K562 (cell line): Measurements from ENCODE around the gene MAPT.

Source experiments
- CTBP1 ChIP-seq: fragments of 450-650 bp; IDR thresholded peaks from 2 replicates; pipeline ENCODE4 v1.6.1; 2016; ENCODE audit warnings: borderline replicate concordance
- FOXK2 ChIP-seq, 2 experiments: fragments of 450-650 bp; IDR thresholded peaks in 1 of 2; conservative IDR thresholded peaks in 1 of 2; 2 replicates each; pipeline ENCODE4 v1.6.1; 2016; ENCODE audit warnings: low read depth in 2 of 2, mild to moderate bottlenecking in 1 of 2

DNA sequence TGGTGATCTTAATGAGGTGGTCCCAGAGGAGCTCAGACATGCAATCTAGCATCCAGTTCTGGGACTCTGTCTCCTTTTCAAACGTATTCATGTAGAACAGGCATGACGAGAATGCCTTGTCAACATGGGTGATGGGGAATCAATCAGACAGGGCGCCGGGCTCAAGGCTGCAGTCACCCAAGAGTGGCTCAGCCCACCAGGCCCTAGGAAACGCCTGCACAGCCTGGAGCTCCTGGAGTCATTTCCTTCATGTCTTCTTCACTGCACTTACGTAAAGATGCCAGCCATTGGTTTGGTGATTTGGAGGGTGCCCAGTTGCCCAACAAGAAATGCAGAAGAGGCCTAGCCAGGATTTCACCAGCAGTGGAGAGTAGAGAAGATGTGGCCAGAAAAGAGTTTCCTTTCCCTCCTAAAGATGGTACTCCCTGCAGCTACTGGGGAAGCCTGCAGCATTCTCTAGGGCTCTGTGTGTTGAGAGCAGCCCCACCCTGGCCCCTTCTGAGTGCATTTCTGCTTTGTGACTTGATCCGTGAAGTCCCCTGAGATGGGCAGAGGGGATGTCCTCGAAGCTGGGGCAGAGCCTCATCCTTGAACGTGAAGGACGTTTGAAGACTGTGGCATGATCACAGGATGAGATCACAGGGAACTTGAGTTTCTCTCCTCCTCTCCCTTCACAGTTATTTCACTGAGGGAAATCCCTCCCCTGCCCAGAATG lies 80.7 kb downstream of the MAPT start:
- no peak for TF ChIP-seq FOXK2 (conservative IDR thresholded peaks at IDR 0.05 in 1 of 2, IDR thresholded peaks at IDR 0.05 in 1 of 2; ENCODE audit: low read depth in 2 of 2)
- no peak for TF ChIP-seq CTBP1
